Endometrium (tissue), 2 donors: ENCODE results near the gene PWWP2B.
"Not testable (repeated sequence)": the region's sequence is repeated elsewhere in the genome, so short reads cannot be mapped to it uniquely, and the experiment has no call there.

Experiments used
- FAIRE-seq: peaks from 2 replicates; lab custom pipeline; 2012; peaks lifted over from hg19 to GRCh38; lab: Jason Lieb, UNC
- donor health status: control.
- donor health status: control.

PWWP2B gene

DNA sequence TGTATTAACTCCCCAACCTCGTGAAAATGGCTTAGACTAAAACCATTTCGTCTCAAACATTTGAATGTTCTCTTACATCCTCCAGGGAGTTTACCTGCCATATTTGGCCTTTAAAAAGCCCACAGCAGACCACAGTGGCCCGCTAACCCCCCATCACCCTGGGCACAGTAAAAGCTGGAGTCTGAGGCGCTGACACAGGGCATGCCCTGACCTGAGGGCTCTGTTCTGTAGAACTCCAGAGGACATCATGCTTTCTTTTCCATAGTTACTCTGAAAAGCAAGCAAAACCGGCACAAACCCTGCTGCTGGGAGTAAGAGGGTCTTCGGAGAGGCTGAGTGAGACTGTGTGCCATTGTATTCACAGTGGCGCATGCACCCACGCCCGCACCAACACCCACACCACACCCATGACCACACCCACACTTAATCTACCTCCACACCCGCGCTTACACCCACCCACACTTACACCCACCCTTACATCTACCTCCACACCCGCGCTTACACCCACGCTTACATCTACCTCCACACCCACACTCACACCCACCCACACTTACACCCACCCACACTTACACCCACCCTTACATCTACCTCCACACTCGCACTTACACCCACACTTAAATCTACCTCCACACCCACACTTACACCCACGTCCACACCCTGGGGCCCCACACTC, 32.9 kb upstream of the PWWP2B start:
- no peak for FAIRE-seq

DNA sequence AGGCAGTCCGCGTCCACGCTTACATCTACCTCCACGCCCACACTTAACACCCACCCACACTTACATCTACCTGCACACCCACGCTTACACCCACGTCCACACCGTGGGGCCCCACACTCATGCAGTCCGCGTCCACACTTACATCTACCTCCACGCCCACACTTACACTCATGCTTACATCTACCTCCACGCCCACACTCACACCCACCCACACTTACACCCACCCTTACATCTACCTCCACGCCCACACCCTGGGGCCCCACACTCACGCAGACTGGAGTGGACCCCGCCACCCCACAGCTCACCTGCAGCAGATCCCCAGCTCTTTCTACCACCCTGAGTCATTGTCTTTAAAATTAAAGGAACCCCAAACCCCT, 32.4 kb upstream of the PWWP2B start:
- no peak for FAIRE-seq

DNA sequence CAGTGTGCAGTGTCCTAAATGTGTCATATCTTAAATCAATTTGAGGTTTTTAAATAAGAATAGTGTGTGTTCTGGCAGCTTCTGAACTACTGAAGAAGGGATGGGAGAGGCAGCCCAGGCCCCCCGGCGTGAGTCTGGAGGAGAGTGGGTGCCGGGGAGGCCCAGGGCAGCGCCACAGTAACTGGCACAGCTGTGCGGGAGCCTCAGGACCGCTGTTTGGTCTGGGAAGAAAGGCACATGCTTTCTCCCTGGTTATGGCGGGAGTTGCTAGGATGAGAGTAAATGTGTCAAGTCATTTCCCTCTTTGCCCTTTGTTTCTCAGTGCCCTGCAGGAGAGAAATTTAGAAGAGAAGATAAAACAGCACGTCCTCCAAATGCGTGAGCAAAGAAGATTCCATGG, 31.9 kb upstream of the PWWP2B start:
- no peak for FAIRE-seq

DNA sequence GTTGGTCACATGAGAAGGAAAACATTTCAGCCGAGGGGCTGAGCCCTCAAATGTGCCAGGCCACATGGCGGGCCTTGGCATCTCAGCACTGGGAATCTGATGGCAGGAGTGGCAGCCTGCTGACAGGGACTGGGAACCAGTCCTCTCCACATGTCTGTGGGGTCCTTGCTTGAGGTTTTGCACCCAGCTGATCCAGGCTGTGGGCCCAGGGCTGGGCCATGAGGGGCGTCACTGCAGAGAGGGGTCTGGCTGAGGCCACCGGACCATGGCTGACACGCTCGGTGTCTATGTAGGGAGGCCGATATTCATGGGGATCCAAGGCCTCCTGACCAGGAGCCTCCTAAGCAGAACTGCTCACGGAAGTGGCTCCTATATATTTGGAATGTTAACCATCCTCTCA, 31.0 kb upstream of the PWWP2B start:
- FAIRE-seq = no peak

DNA sequence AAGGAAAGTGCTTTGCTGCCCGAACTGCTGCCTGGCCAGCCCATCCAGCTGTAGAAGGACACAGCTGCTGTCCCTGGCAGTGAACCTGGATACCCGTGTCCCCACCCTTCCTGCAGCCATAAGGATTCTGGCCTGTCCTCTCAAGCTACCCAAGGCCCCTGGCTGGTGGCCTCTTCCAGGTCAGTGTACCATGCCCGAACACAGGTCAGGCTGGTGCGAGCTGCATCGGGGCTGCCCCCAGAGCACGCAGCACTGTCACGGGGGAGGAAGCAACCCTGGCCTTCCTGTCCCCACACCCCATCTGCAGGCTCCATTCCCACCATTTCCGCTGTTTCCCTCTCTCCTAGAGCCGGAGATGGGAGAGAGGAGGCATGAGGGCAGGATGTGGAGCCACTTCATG, 30.5 kb upstream of the PWWP2B start:
- FAIRE-seq = no peak

DNA sequence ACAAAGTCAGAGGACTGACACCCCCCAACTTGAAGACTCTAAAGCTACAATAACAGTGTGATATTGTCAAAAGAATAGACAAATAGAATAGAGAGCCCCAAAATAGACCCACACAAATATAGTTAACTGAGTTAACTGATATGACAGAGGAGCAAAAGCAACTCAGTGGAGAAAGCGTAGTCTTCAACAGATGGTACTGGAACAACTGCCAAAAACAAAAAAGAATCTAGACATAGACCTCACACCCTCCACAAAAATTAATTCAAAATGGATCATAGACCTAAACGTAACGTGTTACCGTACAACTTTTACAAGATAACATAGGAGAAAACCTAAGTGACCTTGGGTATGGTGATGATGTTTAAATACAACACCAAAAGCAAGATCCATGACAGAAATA, 28.6 kb upstream of the PWWP2B start:
- FAIRE-seq = no peak

DNA sequence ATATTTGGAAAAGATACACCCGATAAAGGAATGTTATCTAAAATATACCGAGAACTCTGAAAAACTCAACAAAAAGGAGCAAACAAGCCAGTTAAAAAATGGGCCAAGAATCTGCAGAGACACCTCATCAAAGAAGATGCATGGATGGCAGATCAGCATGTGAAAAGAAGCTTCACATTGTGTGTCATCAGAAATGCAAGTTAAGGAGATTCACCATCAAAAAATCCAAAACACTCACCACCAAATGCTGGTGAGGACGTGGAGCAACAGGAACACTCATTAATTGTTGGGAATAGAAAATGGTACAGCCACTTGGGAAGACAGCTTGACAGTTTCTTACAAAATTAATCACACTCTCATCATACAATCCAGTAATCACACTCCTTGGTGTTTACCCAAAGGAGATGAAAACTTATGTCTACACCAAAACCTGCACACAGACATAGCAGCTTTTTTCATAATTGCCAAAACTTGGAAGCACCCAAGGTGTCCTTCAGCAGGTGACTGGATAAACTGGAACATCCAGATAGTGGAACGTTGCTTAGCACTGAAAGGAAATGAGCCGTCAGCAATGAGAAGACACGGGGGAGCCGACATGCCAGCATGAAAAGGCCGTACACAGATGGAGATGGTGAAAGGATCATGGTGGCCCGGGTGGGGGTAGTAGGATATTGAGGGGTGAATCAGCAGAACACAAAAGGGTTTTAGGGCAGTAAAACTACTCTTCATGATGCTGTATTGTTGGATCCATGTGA, 27.9 kb upstream of the PWWP2B start:
- FAIRE-seq = no peak

DNA sequence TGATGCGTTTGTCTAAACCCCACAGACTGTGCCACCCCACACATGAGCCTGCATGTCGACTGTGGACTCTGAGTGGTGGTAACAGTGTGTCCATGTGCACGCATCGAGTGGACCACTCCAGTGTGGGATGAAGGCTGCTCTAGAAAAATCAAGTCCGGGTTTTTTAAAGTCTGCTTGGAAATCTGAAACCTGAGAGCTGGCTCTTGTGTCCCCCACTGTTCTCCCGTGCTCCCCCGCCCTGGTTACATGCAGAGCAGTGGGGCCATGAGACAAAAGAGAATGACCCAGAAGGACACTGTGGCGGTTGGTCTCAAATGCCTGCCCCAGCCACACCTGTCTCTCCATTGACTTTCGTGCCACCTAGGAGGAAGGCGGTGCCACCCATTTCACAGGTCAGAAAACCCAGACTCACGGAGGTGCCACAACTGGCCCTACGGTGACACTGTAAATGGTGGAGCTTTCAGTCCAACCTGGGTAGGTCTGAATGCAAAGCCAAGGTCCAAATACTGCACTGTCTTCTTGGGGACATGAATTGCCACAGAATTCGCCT, 27.3 kb upstream of the PWWP2B start:
- no peak for FAIRE-seq

DNA sequence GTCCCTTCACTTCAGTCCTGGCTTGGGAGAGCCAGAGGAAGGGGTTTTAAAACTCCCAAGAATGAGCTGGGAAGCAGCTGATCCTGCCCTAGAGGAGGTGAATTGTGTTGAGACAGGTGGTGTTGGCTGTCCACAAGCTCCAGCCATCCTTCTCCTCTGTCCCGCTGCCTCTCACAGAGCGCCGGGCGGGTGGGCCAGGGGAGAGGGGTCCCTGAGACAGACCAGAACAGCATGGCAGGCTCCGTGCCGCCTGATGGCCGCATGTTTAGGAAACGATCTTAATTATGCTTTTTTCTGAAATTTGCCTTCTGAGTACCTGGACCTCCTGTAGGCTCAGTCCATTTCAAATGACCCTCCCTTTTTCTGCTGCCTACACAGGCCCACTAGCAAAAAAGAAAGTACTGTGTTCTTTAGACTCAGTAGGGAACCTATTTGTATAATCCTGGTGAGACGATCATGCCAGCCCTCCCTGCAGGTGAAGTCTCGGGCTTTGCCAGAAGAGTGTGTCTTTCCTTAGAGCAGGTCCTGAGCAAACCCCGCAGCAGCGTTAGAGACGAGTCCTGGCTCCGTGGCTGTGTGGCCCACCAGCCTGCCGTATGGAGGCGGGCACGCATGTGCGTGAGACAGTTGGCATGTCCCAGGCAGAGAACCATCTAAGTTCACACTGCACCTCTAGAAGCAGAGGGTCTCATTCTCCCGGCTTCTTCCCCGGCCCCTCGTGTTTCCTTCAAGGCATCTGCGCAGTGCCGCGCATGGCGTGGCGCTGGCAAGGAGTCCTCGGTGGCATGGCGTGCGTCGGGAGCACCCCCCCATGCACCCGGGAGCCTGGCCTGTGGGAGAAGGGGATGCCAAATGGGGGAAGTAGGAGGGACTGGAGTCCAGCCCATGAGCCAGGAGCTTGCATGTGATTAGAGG, 26.3 kb upstream of the PWWP2B start:
- FAIRE-seq = no peak

DNA sequence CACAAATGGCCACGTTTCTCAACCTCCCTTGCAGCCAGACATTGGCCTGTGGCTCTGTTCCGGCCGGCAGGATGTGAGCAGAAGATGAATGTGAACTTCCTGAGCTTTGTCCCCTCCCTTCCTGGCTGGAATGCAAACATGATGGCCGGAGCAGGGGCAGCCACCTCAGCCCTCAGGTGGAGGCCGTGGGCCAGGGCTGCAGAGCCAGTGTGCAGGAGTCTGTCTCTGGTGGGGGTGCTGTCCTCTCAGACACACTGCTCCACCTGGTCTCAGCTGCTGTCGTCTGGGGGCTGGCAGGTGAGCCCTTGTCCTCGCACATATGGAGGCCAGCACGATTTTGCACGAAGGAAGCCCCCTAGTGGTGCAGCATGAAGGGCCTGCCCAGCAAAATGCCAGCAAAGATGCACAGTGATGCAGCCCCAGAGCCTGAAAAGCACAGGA, 25.3 kb upstream of the PWWP2B start:
- FAIRE-seq = no peak

DNA sequence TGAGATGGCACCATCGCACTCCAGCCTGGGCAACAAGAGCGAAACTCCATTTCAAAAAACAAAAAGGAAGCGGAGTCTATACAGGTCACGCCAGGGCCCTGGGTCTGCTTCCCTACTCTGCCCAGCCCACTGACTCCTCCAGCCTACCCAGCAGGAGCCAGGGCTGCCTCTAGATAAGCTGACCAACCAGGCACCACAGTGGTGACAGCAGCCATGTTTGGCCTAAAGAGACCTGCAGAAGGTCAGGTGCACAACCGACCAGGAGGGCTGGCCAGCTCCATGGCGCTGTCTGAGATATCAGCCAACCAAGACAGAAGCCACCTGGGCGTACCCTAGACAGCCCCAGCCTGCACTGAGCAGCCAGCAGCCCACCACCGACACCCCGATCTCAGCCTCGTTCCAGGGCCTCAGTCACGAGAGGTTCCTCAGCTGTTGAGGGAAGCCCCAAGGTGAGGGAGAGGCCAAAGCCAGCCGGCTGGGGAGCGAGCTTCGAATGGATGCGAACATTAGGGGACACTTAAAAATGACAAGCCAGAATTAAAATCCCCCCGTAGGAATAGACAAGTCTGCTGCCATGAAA, 24.4 kb upstream of the PWWP2B start:
- no peak for FAIRE-seq

DNA sequence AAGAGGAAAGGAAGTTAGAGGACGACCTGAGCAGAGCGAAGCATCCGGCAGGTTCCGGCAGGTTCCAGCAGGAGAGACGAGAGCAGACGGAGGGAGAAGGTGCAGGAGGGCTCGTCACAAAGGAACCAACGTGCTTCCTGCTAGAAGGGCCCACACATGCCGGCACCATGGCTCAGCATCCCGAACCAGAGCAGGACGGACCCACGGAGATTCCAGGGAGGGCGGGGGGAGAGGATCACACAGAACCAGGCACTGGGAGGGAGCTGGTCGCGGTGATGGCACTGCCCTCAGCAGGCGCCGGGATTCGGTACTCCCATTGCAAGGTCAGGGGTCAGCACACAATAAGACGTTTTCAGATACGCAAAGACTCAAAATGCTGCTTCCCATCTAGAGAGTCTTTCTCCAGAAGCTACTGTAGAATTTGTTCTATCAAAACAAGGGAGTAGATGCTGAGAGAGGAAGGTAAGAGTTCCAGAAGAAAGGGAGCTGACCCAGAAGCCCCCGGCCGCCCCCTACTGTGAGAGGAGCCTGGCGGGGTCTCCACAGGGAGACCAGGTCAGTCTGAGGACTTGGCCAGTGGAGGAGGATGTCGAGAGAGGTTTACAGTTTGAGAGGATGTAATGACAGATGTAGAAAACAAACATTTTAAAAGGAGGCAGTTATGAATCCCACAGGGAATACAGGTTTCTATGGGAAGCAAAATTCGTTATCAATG, 23.6 kb upstream of the PWWP2B start:
- no peak for FAIRE-seq

DNA sequence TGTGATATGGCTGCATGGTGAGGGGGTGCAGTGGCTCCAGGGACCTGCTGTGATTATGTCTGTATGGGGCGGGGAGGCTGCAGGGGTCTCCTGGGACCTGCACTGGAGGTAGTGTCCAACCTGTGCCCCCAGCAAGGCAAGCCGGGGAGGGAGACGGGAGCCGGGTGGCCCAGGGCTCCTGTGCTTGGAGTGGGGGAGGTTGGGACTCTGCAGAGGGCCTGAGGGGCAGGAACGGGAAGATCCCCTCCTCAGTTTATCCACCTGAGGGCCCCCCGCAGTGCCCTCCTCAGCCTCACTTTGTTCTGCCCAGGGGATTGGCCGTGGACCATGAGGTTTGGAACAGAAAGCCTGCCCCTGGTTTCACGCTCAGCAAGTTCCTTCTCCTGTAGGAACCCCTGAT, 22.8 kb upstream of the PWWP2B start:
- FAIRE-seq = no peak

DNA sequence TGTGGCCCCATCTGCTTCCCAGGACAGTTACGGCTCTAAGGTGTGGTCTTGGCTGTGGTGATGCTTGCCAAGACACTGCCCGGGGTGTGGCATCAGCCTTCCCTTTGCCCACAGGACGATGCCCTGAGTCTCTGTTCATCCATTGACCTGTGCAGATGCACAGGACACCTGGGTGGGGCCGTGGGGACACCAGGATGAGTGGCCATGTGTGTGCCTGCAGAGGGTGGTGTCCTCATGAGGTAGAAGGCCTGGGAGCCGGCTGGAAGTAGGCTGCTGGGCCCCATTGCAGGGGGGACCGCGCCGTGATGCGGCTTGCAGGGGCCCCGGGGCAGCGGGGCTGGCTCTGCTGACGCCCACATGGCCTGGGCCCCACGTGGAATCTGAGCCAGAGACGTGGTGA, 22.4 kb upstream of the PWWP2B start:
- no peak for FAIRE-seq

DNA sequence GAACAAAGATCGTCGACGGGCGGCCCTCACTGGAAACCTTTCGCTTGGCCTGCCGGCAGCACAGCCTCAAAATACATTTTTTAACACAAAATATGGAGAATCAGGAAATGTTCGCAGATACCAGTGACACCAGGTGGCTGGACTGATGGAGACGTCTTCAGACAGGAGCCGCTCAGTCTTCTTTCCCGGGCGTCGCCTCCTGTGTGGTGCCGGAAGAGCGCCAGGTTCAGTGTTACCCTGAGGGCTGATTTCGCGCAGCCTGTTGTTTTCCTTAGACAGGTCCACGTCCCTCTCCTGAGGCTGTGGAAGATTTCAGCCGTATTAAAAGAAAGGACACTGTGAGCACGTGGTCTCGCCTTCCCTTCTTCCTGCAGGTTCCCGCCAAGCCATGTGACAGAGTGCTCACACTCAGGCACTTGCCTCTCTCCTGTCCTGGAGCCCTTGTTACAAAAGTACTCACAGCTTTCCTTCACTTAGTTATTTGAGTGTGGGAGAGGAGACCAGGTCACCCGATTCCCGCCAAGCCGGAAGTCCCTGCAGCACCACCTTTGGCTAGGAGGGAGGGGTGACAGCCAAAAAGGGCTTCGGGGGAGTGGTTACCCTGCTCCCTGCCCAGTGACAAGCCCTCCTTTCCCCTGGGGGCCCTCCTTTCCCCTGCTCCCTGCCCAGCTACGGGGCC, 21.7 kb upstream of the PWWP2B start:
- no peak for FAIRE-seq

DNA sequence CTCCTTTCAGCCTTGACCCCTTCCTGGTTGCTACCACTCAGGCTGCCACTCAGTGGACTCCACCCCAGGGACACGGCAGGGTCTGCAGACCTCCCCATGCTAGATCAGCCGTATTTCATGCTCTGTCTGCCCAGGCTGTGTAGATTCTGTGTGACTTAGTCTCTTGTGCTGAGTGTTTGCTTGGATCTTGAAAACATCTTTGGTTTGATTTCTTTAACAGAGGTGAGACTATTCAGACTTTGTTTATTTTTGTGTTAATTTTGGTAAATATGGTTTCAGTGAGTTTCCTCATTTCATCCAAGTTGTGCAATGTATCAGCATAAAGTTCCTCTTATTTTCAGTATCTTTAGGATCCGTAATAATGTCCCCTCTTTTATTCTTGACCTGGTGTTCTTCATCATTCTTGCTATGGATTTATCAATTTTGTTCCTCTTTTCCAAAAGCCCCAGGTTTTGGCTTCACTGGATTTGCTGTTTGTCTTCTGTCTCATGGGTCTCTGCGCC, 21.2 kb upstream of the PWWP2B start:
- FAIRE-seq = no peak

DNA sequence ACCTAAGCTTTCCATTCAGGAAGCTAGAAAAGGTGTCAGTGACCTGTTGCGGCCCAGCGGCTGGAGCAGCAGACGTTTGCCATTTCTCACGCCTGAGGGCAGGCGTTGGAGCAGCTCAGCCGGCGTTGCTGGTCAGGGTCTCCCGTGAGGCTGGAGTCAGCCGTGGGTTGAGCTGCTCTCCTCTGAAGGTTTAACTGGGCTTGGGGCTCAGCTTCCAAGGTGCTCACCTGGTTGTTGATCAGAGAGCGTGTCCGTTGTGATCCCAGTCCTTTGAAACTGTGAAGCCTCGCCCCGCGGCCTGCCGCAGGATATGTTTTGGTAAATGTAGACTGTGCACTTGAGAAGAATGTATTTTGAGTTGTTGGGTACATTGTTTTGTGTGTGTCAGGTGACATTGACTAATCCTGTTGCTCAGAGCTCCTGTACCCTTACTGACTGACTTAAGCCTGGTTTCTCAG, 20.6 kb upstream of the PWWP2B start:
- no peak for FAIRE-seq

DNA sequence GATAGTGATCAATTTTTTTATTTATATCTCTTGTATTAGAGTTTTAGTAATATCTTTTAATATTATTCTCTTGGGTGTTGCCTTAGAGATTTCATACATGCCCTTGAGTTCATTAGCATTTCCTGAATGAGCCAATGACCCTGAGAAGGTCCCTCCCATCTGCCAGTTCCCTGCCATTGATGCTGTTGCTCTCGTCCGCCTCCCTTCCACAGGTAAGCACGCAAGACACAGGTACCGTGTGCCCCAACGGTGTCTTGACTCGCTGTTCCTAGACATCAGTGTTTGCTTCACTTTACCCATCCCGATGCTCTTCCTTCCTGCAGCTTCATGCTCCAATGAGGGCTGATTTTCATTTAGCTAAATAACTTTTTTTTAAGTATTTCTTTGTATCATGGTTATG, 19.7 kb upstream of the PWWP2B start:
- FAIRE-seq = no peak

DNA sequence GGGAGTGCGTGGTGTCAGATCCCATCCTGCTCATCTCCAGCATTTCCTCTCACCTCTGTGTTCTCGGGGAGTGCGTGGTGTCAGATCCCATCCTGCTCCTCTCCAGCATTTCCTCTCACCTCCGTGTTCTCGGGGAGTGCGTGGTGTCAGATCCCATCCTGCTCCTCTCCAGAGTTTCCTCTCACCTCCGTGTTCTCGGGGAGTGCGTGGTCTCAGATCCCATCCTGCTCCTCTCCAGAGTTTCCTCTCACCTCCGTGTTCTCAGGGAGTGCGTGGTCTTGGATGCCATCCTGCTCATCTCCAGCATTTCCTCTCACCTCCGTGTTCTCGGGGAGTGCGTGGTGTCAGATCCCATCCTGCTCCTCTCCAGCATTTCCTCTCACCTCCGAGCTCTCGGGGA, 18.0 kb upstream of the PWWP2B start:
- not testable (repeated sequence) for FAIRE-seq

DNA sequence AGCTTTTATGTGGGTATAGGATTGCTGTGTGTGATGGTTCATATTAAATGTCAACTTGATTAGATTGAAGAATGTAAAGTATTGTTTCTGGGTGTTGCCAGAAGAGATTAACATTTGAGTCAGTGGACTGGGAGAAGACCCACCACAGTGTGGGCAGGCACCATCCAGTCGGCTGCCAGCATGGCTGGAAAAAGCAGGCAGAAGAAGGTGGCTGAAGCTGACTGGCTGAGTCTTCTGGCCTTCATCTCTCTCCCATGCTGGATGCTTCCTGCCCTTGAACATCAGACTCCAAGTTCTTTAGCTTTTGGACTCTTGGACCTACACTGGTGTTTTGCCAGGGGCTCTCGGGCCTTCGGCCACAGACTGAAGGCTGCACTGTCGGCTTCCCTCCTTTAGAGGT, 16.0 kb upstream of the PWWP2B start:
- not testable (repeated sequence) for FAIRE-seq

DNA sequence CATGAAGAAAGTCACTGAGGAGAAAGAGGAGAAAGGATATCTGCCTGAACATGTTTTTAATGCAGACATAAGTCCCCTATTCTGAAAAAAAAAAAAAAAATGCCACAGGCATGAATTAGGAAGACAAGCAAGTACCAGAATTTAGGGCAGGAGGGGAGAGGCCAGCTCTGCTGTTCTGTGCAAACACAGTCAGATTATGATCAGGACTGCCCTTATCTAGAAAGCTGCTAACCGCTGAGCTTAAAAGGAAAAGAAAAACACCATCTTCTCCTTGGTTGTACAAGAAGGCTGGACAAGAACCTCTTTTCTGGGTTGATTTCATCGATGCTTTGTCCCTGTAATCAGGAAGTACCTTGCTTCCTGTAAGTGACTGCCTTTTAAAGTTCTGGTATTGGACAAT, 15.3 kb upstream of the PWWP2B start:
- FAIRE-seq = no peak
